ENCODE results near the gene DNAH14.
"Not testable (repeated sequence)": the region's sequence is repeated elsewhere in the genome, so short reads cannot be mapped to it uniquely, and the experiment has no call there.

Gene DNAH14

DNA sequence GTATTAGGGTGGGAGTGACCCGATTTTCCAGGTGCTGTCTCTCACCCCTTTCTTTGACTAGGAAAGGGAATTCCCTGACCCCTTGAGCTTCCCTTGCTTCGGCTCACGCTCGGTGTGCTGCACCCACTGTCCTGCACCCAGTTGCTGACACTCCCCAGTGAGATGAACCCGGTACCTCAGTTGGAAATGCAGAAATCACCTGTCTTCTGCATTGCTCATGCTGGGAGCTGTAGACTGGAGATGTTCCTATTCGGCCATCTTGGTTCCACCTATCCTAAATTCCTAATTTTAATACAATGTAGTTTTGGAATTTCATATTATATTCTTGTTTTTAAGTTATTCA lies 16.8 kb downstream of the DNAH14 start:
- H3K27me3 ChIP-seq (ENCODE audit: low read depth, low read length); H3K4me3 ChIP-seq (ENCODE audit: low read depth in 1 of 2, low read length in 2 of 2); H3K27ac ChIP-seq (ENCODE audit: low read length); H3K9me3 ChIP-seq (ENCODE audit: control insufficient read depth in 1 of 2, low read length in 2 of 2); H3K36me3 ChIP-seq (ENCODE audit: control insufficient read depth in 1 of 2, insufficient read depth in 2 of 2, low read length in 2 of 2); H3K4me1 ChIP-seq (ENCODE audit: control insufficient read depth in 1 of 2, insufficient read depth in 2 of 2, low read length in 2 of 2): not testable (repeated sequence)

DNA sequence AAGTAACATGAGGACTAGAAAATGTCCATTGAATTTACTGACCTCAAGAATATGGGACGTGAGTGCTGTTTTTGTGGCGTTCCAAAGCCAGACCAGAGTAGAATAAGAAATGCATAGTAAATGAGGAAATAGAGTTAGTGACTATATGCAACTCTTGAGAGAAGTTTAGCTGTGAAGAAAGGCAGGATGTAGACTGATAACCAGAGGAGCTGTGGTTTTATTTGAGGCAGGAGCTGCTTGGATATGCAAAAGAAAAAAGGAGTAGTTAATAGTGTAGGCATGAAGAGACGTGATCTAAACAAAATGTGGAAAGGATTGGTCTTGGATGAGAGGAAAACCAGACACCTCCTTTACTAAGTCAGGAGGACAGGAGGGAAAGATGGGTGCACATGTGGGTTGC lies 28.2 kb downstream of the DNAH14 start:
- Histone ChIP-seq H3K9me3 (ENCODE audit: control insufficient read depth in 1 of 2, low read length in 2 of 2) (peaks cover 0 to 3% of the 10 kb centered on the region in 2 donors), H3K4me3 (ENCODE audit: low read depth in 1 of 2, low read length in 2 of 2) (no peak overlapping the region), H3K27ac (ENCODE audit: low read length) (no peak overlapping the region), H3K4me1 (ENCODE audit: control insufficient read depth in 1 of 2, insufficient read depth in 2 of 2, low read length in 2 of 2) (no peaks in the 10 kb centered on the region), H3K27me3 (ENCODE audit: low read depth, low read length) (no peaks in the 10 kb centered on the region), H3K36me3 (ENCODE audit: control insufficient read depth in 1 of 2, insufficient read depth in 2 of 2, low read length in 2 of 2) (peaks cover 0 to 4% of the 10 kb centered on the region in 2 donors)

DNA sequence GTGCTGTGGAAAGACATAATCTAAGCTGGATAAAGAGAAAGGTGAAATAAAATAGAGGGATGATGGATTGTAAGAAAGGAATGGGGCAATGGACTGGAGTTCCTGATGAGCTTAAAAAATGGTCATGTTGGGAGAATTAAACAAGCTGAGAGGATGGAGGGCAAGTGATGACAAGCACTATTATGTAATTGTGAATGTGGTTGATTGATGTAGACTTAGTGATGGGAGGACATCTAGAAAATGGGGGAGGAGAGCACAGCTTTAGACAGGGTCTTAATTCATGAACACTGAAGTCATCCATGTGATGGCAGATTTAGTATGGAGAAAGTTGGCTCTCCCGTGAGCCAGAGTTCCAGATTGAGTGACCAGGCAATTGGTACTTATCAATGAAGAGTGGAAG lies 29.0 kb downstream of the DNAH14 start:
- Histone ChIP-seq H3K27ac (ENCODE audit: low read length) (no peak overlapping the region), H3K27me3 (ENCODE audit: low read depth, low read length) (no peaks in the 10 kb centered on the region), H3K4me3 (ENCODE audit: low read depth in 1 of 2, low read length in 2 of 2) (no peak overlapping the region), H3K4me1 (ENCODE audit: control insufficient read depth in 1 of 2, insufficient read depth in 2 of 2, low read length in 2 of 2) (no peaks in the 10 kb centered on the region), H3K9me3 (ENCODE audit: control insufficient read depth in 1 of 2, low read length in 2 of 2) (peaks cover 0 to 3% of the 10 kb centered on the region in 2 donors), H3K36me3 (ENCODE audit: control insufficient read depth in 1 of 2, insufficient read depth in 2 of 2, low read length in 2 of 2) (peaks cover 0 to 4% of the 10 kb centered on the region in 2 donors)

DNA sequence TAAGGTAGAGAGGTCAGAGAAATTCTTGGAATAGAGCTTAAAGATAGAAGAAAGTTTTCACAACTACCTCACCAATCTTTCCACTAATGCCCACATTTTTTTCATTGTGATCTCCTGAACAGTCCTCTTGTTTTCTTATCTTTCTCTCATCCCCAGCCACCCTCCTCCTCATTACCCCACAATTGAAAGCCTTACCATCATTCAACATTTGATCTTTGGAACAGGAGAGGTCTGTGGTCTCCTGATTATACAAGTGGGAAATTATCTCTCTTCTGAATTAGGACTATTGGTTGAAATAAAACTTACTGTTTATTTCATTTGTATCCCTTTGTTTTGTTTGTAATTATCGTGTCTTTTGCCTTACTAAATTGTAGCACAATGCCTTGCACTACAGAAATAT lies 29.6 kb downstream of the DNAH14 start:
- Histone ChIP-seq H3K27ac (ENCODE audit: low read length) (no peak overlapping the region), H3K36me3 (ENCODE audit: control insufficient read depth in 1 of 2, insufficient read depth in 2 of 2, low read length in 2 of 2) (peaks cover 0 to 4% of the 10 kb centered on the region in 2 donors), H3K4me1 (ENCODE audit: control insufficient read depth in 1 of 2, insufficient read depth in 2 of 2, low read length in 2 of 2) (no peaks in the 10 kb centered on the region), H3K9me3 (ENCODE audit: control insufficient read depth in 1 of 2, low read length in 2 of 2) (peaks cover 0 to 3% of the 10 kb centered on the region in 2 donors), H3K4me3 (ENCODE audit: low read depth in 1 of 2, low read length in 2 of 2) (no peak overlapping the region), H3K27me3 (ENCODE audit: low read depth, low read length) (no peaks in the 10 kb centered on the region)

DNA sequence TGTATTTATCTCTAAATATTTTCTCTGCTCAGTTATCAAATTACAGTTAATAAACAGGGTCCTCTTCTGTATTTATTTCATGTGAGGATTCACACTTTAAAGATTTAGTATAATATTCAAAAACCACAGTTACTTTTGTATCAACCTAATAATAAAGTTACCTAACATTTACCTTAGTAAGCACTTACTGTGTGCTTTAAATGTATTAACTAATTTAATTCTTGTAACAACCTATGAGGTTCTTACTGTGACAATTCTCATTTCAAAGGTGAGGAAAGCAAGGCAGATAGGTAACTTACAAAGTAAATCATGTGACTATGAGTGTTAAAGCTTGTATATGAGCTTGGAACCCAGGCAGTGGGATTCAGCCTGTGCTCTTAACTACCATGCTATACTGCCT lies 30.2 kb downstream of the DNAH14 start:
- Histone ChIP-seq H3K9me3 (ENCODE audit: control insufficient read depth in 1 of 2, low read length in 2 of 2) (peaks cover 0 to 3% of the 10 kb centered on the region in 2 donors), H3K27me3 (ENCODE audit: low read depth, low read length) (no peaks in the 10 kb centered on the region), H3K27ac (ENCODE audit: low read length) (no peak overlapping the region), H3K36me3 (ENCODE audit: control insufficient read depth in 1 of 2, insufficient read depth in 2 of 2, low read length in 2 of 2) (peaks cover 0 to 4% of the 10 kb centered on the region in 2 donors), H3K4me3 (ENCODE audit: low read depth in 1 of 2, low read length in 2 of 2) (no peak overlapping the region), H3K4me1 (ENCODE audit: control insufficient read depth in 1 of 2, insufficient read depth in 2 of 2, low read length in 2 of 2) (no peaks in the 10 kb centered on the region)

DNA sequence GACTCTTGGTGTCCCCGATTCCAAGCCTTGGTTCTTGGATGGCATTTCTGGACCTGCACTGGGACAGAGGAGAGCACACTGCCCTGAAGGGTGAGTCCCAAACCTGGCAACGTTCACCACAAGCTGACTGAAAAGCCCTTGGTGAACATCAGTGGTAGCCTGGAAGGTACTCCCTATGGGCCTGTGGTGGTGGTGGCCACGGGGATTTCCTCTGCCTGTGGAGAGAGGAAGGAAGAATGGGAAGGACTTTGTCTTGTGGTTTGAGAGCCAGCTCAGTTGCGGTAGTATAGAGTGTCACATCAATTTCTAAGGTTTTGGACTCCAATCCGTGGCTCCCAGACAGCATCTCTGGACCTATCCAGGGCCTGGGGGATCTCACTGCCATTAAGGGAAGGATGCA lies 50.7 kb downstream of the DNAH14 start:
- peaks cover 0 to 5% of the 10 kb centered on the region in 2 donors for H3K9me3 ChIP-seq (ENCODE audit: control insufficient read depth in 1 of 2, low read length in 2 of 2)
- no peaks in the 10 kb centered on the region for H3K36me3 ChIP-seq (ENCODE audit: control insufficient read depth in 1 of 2, insufficient read depth in 2 of 2, low read length in 2 of 2)
- no peaks in the 10 kb centered on the region for H3K27me3 ChIP-seq (ENCODE audit: low read depth, low read length)

DNA sequence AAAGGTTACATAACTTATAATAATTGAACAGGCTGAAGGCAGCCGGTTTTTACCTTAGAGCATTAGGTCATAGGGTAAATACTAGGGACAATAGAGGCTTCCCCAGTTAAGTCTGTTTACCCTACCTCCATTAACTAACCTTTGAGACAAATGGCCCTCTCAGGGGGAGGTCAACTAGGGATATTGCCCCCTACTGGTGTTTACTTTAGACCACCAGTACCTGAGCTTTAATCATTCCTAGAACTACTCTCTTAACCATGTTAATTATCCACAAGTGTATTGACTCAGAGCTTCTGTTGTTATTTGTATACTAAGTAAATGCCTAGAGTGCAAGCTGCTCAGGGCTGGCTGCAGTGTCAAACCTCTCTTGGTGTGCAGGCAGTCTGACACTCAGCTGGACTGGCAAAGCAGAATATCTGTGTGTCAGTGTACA lies 52.5 kb downstream of the DNAH14 start:
- H3K4me3 ChIP-seq (ENCODE audit: low read depth in 1 of 2, low read length in 2 of 2); H3K4me1 ChIP-seq (ENCODE audit: control insufficient read depth in 1 of 2, insufficient read depth in 2 of 2, low read length in 2 of 2); H3K27ac ChIP-seq (ENCODE audit: low read length); H3K9me3 ChIP-seq (ENCODE audit: control insufficient read depth in 1 of 2, low read length in 2 of 2); H3K36me3 ChIP-seq (ENCODE audit: control insufficient read depth in 1 of 2, insufficient read depth in 2 of 2, low read length in 2 of 2); H3K27me3 ChIP-seq (ENCODE audit: low read depth, low read length): not testable (repeated sequence)

More for the DNA sequence above, 50.7 kb downstream of the DNAH14 start:
- Histone ChIP-seq H3K27ac (ENCODE audit: low read length) (no peak overlapping the region), H3K4me3 (ENCODE audit: low read depth in 1 of 2, low read length in 2 of 2) (no peak overlapping the region), H3K4me1 (ENCODE audit: control insufficient read depth in 1 of 2, insufficient read depth in 2 of 2, low read length in 2 of 2) (no peaks in the 10 kb centered on the region)

DNA sequence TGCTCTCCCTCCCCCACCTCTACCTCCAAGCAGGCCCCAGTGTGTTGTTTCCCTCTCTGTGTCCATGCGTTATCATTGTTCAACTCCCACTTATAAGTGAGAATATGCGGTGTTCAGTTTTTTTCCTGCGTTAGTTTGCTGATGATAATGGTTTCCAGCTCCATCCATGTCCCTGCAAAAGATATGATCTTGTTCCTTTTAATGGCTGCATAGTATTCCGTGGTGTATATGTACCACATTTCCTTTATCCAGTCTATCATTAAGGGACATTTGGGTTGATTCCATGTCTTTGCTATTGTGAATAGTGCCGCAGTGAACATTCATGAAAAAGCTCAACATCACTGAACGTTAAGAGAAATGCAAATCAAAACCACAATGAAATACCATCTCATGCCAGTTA lies 58.6 kb downstream of the DNAH14 start:
- H3K36me3 ChIP-seq (ENCODE audit: control insufficient read depth in 1 of 2, insufficient read depth in 2 of 2, low read length in 2 of 2): no peaks in the 10 kb centered on the region

DNA sequence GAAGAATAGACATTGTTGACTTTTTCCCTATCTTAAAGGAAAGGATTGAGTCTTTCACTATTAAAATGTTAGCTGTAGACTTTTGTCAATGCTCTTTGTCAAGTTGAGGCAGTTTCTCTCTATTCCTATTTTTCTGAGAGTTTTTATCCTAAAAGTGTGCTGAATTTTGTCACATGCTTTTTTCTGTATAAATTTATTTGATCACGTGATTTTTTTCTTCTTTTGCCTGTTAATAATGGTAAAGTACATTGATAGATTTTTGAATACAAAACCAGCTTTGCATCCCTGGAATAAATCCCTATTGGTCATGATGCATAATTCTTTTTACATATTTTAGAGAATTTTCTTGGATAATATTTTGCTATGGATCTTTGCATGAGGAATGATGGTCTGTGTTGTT lies 60.1 kb downstream of the DNAH14 start:
- Histone ChIP-seq H3K4me3 (ENCODE audit: low read depth in 1 of 2, low read length in 2 of 2) (no peak overlapping the region), H3K36me3 (ENCODE audit: control insufficient read depth in 1 of 2, insufficient read depth in 2 of 2, low read length in 2 of 2) (no peaks in the 10 kb centered on the region), H3K9me3 (ENCODE audit: control insufficient read depth in 1 of 2, low read length in 2 of 2) (no peaks in the 10 kb centered on the region), H3K4me1 (ENCODE audit: control insufficient read depth in 1 of 2, insufficient read depth in 2 of 2, low read length in 2 of 2) (no peaks in the 10 kb centered on the region), H3K27ac (ENCODE audit: low read length) (no peak overlapping the region), H3K27me3 (ENCODE audit: low read depth, low read length) (no peaks in the 10 kb centered on the region)

More for the DNA sequence above, 58.6 kb downstream of the DNAH14 start:
- Histone ChIP-seq H3K4me3 (ENCODE audit: low read depth in 1 of 2, low read length in 2 of 2) (no peak overlapping the region), H3K4me1 (ENCODE audit: control insufficient read depth in 1 of 2, insufficient read depth in 2 of 2, low read length in 2 of 2) (no peaks in the 10 kb centered on the region), H3K27me3 (ENCODE audit: low read depth, low read length) (no peaks in the 10 kb centered on the region), H3K9me3 (ENCODE audit: control insufficient read depth in 1 of 2, low read length in 2 of 2) (peaks cover 0 to under 1% of the 10 kb centered on the region in 2 donors), H3K27ac (ENCODE audit: low read length) (no peak overlapping the region)

DNA sequence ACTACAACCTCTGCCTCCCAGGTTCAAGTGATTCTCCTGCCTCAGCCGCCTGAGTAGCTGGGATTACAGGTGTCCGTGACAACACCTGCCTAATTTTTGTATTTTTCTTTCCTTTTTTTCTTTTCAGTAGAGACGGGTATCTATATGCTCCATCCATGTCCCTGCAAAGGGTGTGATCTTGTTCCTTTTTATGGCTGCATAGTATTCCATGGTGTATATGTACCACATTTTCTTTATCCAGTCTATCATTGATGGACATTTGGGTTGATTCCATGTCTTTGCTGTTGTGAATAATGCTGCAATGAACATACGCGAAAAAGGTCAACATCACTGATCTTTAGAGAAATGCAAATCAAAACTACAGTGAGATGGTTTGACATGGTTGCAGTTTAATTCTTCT lies 62.1 kb downstream of the DNAH14 start:
- H3K27me3 ChIP-seq (ENCODE audit: low read depth, low read length); H3K36me3 ChIP-seq (ENCODE audit: control insufficient read depth in 1 of 2, insufficient read depth in 2 of 2, low read length in 2 of 2); H3K4me3 ChIP-seq (ENCODE audit: low read depth in 1 of 2, low read length in 2 of 2); H3K9me3 ChIP-seq (ENCODE audit: control insufficient read depth in 1 of 2, low read length in 2 of 2); H3K27ac ChIP-seq (ENCODE audit: low read length); H3K4me1 ChIP-seq (ENCODE audit: control insufficient read depth in 1 of 2, insufficient read depth in 2 of 2, low read length in 2 of 2): not testable (repeated sequence)

DNA sequence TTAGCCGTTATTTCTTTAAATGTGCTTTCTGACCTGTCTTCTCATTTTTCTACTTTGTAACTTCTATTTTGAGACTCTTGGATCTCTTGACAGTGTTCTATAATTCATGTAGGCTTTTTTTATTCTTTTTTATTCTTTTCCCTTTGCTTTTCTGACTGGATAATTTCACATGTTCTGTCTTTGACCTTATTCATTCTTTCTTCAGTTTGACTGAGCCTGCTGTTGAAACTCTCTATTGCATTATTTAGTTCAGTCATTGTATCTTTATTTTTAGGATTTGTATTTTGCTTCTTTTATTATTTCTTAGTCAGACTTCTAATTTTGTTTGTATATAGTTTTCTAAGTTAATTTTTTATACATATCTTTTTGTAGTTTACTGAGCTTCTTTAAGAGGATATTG lies 66.1 kb downstream of the DNAH14 start:
- no peak overlapping the region for H3K4me3 ChIP-seq (ENCODE audit: low read depth in 1 of 2, low read length in 2 of 2)
- H3K27ac ChIP-seq (ENCODE audit: low read length): no peak overlapping the region
- H3K27me3 ChIP-seq (ENCODE audit: low read depth, low read length): no peaks in the 10 kb centered on the region
- H3K9me3 ChIP-seq (ENCODE audit: control insufficient read depth in 1 of 2, low read length in 2 of 2): peaks cover 0 to 11% of the 10 kb centered on the region in 2 donors
- H3K4me1 ChIP-seq (ENCODE audit: control insufficient read depth in 1 of 2, insufficient read depth in 2 of 2, low read length in 2 of 2): no peaks in the 10 kb centered on the region
- H3K36me3 ChIP-seq (ENCODE audit: control insufficient read depth in 1 of 2, insufficient read depth in 2 of 2, low read length in 2 of 2): no peaks in the 10 kb centered on the region

DNA sequence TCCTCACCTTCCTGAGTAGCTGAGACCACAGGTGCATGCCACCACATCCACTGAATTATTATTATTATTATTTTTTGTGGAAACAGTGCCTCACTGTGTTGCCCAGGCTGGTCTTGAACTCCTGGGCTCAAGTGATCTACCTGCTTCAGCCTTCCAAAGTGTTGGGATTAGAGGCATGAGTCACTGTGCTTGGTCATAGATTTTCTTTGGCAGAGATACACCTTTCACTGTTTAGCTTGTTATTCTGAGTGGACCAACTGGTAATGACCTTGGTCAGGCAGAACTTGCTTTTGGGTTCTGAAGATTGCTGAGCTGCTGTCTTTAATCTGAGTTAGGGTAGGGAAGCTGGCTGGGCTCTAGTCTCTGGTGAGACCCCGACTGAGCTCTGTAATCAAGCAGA lies 66.8 kb downstream of the DNAH14 start:
- H3K27ac ChIP-seq (ENCODE audit: low read length): no peak overlapping the region
- no peaks in the 10 kb centered on the region for H3K27me3 ChIP-seq (ENCODE audit: low read depth, low read length)
- H3K36me3 ChIP-seq (ENCODE audit: control insufficient read depth in 1 of 2, insufficient read depth in 2 of 2, low read length in 2 of 2): no peaks in the 10 kb centered on the region
- H3K4me1 ChIP-seq (ENCODE audit: control insufficient read depth in 1 of 2, insufficient read depth in 2 of 2, low read length in 2 of 2): no peaks in the 10 kb centered on the region
- no peak overlapping the region for H3K4me3 ChIP-seq (ENCODE audit: low read depth in 1 of 2, low read length in 2 of 2)
- peaks cover 0 to 11% of the 10 kb centered on the region in 2 donors for H3K9me3 ChIP-seq (ENCODE audit: control insufficient read depth in 1 of 2, low read length in 2 of 2)

Data from muscle layer of duodenum (tissue), 2 donors.